GM23338 (cell line): ENCODE data around the gene TMEM223. TPM values are rescaled to one million over a fixed set of nuclear protein-coding genes. Genes with fewer than 3 reads are reported as not detected.

Experiments
- ATAC-seq: fragments of 200-7000 bp; cut with Tn5 transposase; 3 replicates; pipeline ENCODE4 v1.9.1; 2020
- DNase-seq: peaks from one replicate; pipeline ENCODE4 v3.0.0-alpha.2; 2015; ENCODE audit warnings: low spot score
- H2AFZ ChIP-seq: fragments of 200-600 bp; sonication (generic); 2 replicates; pipeline ENCODE4 v1.8.0; 2016; ENCODE audit warnings: antibody characterized with exemption, mild to moderate bottlenecking, moderate library complexity
- H3F3A ChIP-seq: fragments of 200-600 bp; sonication (generic); replicated peaks from 2 replicates; pipeline ENCODE4 v1.8.0; 2017; ENCODE audit warnings: antibody characterized with exemption, mixed run types, low read depth
- H3K27ac ChIP-seq: fragments of 200-600 bp; sonication (generic); 2 replicates; pipeline ENCODE4 v1.6.1; 2016; ENCODE audit warnings: low read depth
- H3K27me3 ChIP-seq: fragments of 200-600 bp; sonication (generic); 2 replicates; pipeline ENCODE4 v1.8.0; 2016; ENCODE audit warnings: mild to moderate bottlenecking, mixed run types, moderate library complexity; ENCODE audit not compliant: insufficient read depth
- H3K36me3 ChIP-seq: fragments of 200-600 bp; sonication (generic); 2 replicates; pipeline ENCODE4 v1.8.0; 2016; ENCODE audit warnings: mild to moderate bottlenecking; ENCODE audit not compliant: insufficient read depth
- H3K4me1 ChIP-seq: fragments of 200-600 bp; sonication (generic); 2 replicates; pipeline ENCODE4 v1.8.0; 2016; ENCODE audit warnings: mild to moderate bottlenecking, moderate library complexity; ENCODE audit not compliant: insufficient read depth
- H3K4me2 ChIP-seq: fragments of 200-600 bp; sonication (generic); 2 replicates; pipeline ENCODE4 v1.7.1; 2017; ENCODE audit warnings: mixed run types
- H3K4me3 ChIP-seq: fragments of 200-600 bp; sonication (generic); 2 replicates; pipeline ENCODE4 v1.6.1; 2016; ENCODE audit warnings: mixed run types
- H3K79me2 ChIP-seq: fragments of 200-600 bp; sonication (generic); replicated peaks from 2 replicates; pipeline ENCODE4 v1.8.0; 2017; ENCODE audit warnings: mild to moderate bottlenecking; ENCODE audit not compliant: insufficient read depth
- H3K9me2 ChIP-seq: fragments of 200-600 bp; sonication (generic); 2 replicates; pipeline ENCODE4 v1.8.0; 2017; ENCODE audit not compliant: insufficient read depth
- H4K20me1 ChIP-seq: fragments of 200-600 bp; sonication (generic); replicated peaks from 2 replicates; pipeline ENCODE4 v1.8.0; 2017; ENCODE audit warnings: mild to moderate bottlenecking; ENCODE audit not compliant: insufficient read depth
- H3K27ac Mint-ChIP-seq: 2 replicates; pipeline ENCODE4 v1.8.0; 2020; ENCODE audit warnings: inconsistent platforms, mild to moderate bottlenecking, moderate library complexity, mixed read lengths
- H3K27me3 Mint-ChIP-seq: 3 replicates; pipeline ENCODE4 v1.8.0; 2022; ENCODE audit warnings: low read depth, mild to moderate bottlenecking, moderate library complexity, mixed read lengths, inconsistent platforms; ENCODE audit not compliant: insufficient read depth, poor library complexity
- H3K36me3 Mint-ChIP-seq: 3 replicates; pipeline ENCODE4 v1.8.0; 2021; ENCODE audit warnings: low read depth, mild to moderate bottlenecking, inconsistent platforms, moderate library complexity, mixed read lengths
- H3K4me1 Mint-ChIP-seq: 3 replicates; pipeline ENCODE4 v1.8.0; 2020; ENCODE audit warnings: mild to moderate bottlenecking, inconsistent platforms, mixed read lengths
- H3K4me3 Mint-ChIP-seq: 3 replicates; pipeline ENCODE4 v1.8.0; 2021; ENCODE audit warnings: moderate library complexity, mild to moderate bottlenecking, inconsistent platforms, mixed read lengths
- H3K9me3 Mint-ChIP-seq: 3 replicates; pipeline ENCODE4 v1.8.0; 2020; ENCODE audit warnings: moderate library complexity, mild to moderate bottlenecking, inconsistent platforms, mixed read lengths
- CREB1 ChIP-seq: fragments of 250-450 bp; sonication (Bioruptor Pico); IDR thresholded peaks from 2 replicates; pipeline ENCODE4 v1.5.0; 2020; ENCODE audit warnings: low read depth, mild to moderate bottlenecking, moderate library complexity
- ETS1 ChIP-seq: IDR thresholded peaks from 2 replicates; pipeline ENCODE4 v1.6.1; 2016; ENCODE audit warnings: antibody characterized with exemption
- EZH2phosphoT487 ChIP-seq: fragments of 200-600 bp; sonication (generic); IDR thresholded peaks from one replicate; pipeline ENCODE4 v1.8.1; 2018; ENCODE audit warnings: antibody characterized with exemption; ENCODE audit not compliant: unreplicated experiment
- JUNB ChIP-seq: IDR thresholded peaks from one replicate; pipeline ENCODE4 v1.6.1; 2016; ENCODE audit warnings: antibody characterized with exemption; ENCODE audit not compliant: unreplicated experiment
- POLR2AphosphoS5 ChIP-seq: IDR thresholded peaks from 2 replicates; pipeline ENCODE4 v1.6.1; 2016; ENCODE audit warnings: antibody characterized with exemption, low read depth
- polyA plus RNA-seq: library from polyadenylated mRNA; unstranded; fragments of >200 nt; fragmentation: Nextera tagmentation; extraction: Ambion mirVana; gene quantifications from 2 replicates; pipeline ENCODE4 v1.2.1, GENCODE V29; 2016
- total RNA-seq: library from RNA; depleted of rRNA; stranded (reverse); fragments of >200 nt; shearing (Covaris generic); gene quantifications from 2 replicates; pipeline ENCODE4 v1.2.3, GENCODE V29; 2014

Gene TMEM223
- total and polyA plus RNA-seq, 2 experiments from 2014 or later: 46.1 to 59.6 TPM

DNA sequence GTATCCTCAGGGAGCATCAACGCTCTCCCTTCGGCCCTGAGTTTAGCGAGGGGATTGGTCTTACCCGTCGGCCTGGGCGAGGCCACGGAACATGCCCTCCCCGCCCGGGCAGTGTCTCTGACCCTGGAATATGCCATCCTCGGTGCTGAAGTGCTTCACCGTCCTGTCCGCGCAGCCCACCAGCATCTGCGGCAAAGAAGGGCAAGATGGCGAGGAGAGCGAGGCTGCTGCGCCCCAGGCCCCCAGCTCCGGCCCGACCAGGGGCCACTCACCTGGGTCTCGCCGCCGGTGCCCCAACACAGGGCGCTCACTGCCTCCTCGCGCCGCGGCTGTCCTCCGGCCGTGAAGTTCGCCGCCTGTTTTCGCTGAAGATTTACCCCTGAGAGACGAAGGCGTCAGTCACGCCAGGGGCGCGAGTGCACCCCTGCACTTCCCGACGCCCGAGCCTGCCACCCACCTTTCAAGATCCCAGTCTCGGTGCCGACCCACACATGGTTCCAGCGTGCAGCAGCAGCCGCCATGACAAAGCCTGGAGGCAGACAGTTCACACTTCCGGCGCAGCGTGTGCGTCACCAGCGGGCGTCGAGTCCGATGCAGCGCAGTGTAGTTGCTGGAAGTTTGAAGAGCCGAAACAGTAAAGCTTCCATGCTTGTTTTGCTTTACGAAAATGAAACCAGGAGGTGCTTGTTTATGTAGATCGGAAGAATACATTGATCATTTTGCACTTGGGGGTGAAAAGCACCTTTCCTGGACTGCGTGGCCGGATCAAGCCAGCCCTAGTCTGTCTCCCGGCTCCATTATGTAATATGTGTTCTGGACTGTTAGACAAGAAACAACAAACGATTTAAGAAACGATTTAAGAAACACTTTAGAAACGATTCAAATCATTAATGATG, 47.5 kb upstream of the TMEM223 start, which contains the start of gene WDR74:
Gene WDR74 (minus strand): TSS at position 541 of the 896 bp plus-strand sequence. CDS start 20 bp downstream, at position 521.
- TF ChIP-seq CREB1 (CRISPR knock-in tag): peak; percentile 98
- TF ChIP-seq ETS1: peak; percentile 83
- peak; percentile 96 for TF ChIP-seq POLR2AphosphoS5
- no peak for TF ChIP-seq EZH2phosphoT487
- Histone ChIP-seq H3K36me3 (peaks cover 21% of the 10 kb centered on the region), H3K27ac (peak within 1 kb of the TSS; percentile 98), H3K4me3 (peak within 1 kb of the TSS; percentile 64), H3K27me3 (no peaks in the 10 kb centered on the region), H3F3A (peaks cover 40% of the 10 kb centered on the region; the same call in 1 of the 2 replicates), H3K9me2 (no peaks in the 10 kb centered on the region), H3K4me1 (peaks cover 10% of the 10 kb centered on the region), H2AFZ (no peak within 1 kb of the TSS), H3K4me2 (peak within 1 kb of the TSS; percentile 82), H3K79me2 (peaks cover 37% of the 10 kb centered on the region), H4K20me1 (peaks cover 4% of the 10 kb centered on the region; the same call in 1 of the 2 replicates)
- peaks cover 20% of the 10 kb centered on the region for H3K27me3 Mint-ChIP-seq
- H3K27ac Mint-ChIP-seq: no peak within 1 kb of the TSS
- ATAC-seq: peak; percentile 36
- H3K36me3 Mint-ChIP-seq: peaks cover 43% of the 10 kb centered on the region
- H3K4me1 Mint-ChIP-seq: peaks cover 18% of the 10 kb centered on the region
- DNase-seq: peak; percentile 98
- H3K4me3 Mint-ChIP-seq: no peak within 1 kb of the TSS
- no peaks in the 10 kb centered on the region; the same call in 1 of the 3 replicates for H3K9me3 Mint-ChIP-seq

DNA sequence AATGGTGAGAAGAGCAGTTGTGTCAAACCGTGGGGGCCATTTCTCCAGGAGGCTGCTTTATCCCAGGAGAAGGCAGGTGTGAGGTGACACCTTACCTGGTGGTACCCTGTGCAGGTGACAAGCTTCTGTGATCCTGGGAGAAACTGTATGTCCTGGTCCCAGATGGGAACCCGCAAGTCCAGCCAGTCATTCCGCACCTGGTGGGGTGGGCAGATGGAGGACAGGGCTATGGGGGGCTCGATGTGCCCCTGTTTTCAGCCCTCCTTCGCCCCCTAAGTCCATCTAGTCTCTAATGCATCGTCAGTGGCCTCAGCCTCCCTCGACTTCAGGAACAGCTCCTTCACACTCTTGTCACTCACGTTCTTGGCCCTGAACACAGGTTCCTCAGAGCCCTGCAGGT, 43.5 kb upstream of the TMEM223 start:
- H3K4me1 Mint-ChIP-seq: peaks cover 24% of the 10 kb centered on the region
- Histone ChIP-seq H3K4me2 (no peak overlapping the region), H3K27me3 (no peaks in the 10 kb centered on the region), H3K4me3 (no peak overlapping the region), H3K4me1 (peaks cover 16% of the 10 kb centered on the region), H4K20me1 (peaks cover 9% of the 10 kb centered on the region), H2AFZ (no peak overlapping the region), H3K79me2 (peaks cover 43% of the 10 kb centered on the region), H3K36me3 (peaks cover 21% of the 10 kb centered on the region), H3K9me2 (no peaks in the 10 kb centered on the region), H3F3A (peaks cover 48% of the 10 kb centered on the region; the same call in 1 of the 2 replicates), H3K27ac (no peak overlapping the region)
- no peak for DNase-seq
- no peak for TF ChIP-seq CREB1 (CRISPR knock-in tag)
- ATAC-seq: no peak
- peak overlapping the region; percentile 26; the same call in 1 of the 3 replicates for H3K4me3 Mint-ChIP-seq
- H3K27ac Mint-ChIP-seq: no peak overlapping the region
- H3K36me3 Mint-ChIP-seq: peaks cover 65% of the 10 kb centered on the region
- H3K27me3 Mint-ChIP-seq: peaks cover 27% of the 10 kb centered on the region
- H3K9me3 Mint-ChIP-seq: no peaks in the 10 kb centered on the region; the same call in 2 of the 3 replicates

- H3K9me2 ChIP-seq: no peaks in the 10 kb centered on the region
- no peaks in the 10 kb centered on the region for H3K27me3 ChIP-seq
- H3K27me3 Mint-ChIP-seq: peaks cover 18% of the 10 kb centered on the region
- H3K4me3 ChIP-seq: peak within 1 kb of the TSS; percentile 93
- ATAC-seq: peak; percentile 6
- peak within 1 kb of the TSS; percentile 100 for H3K27ac Mint-ChIP-seq
- peak within 1 kb of the TSS; percentile 94 for H3K4me3 Mint-ChIP-seq
- H3K36me3 ChIP-seq: peaks cover 21% of the 10 kb centered on the region
- no peak for DNase-seq
- no peak within 1 kb of the TSS for H2AFZ ChIP-seq
- no peaks in the 10 kb centered on the region; the same call in 2 of the 3 replicates for H3K9me3 Mint-ChIP-seq
- H3K4me2 ChIP-seq: peak within 1 kb of the TSS; percentile 93
- peaks cover 46% of the 10 kb centered on the region; the same call in 1 of the 2 replicates for H3F3A ChIP-seq
- H3K4me1 Mint-ChIP-seq: peaks cover 21% of the 10 kb centered on the region
- peaks cover 14% of the 10 kb centered on the region for H3K4me1 ChIP-seq
- peak within 1 kb of the TSS; percentile 96 for H3K27ac ChIP-seq
- H3K79me2 ChIP-seq: peaks cover 50% of the 10 kb centered on the region
- H3K36me3 Mint-ChIP-seq: peaks cover 62% of the 10 kb centered on the region
- peaks cover 14% of the 10 kb centered on the region for H4K20me1 ChIP-seq
- TF ChIP-seq CREB1 (CRISPR knock-in tag) (no peak), POLR2AphosphoS5 (no peak), EZH2phosphoT487 (no peak), JUNB (no peak)
Observed at GRCh38 chr11:62832336-62833234, 40.8 kb upstream of the TMEM223 start, which contains the start of gene TEX54. TEX54 (minus strand) TSS chr11:62832841.
